GM23338 (cell line): ENCODE measurements around the gene XYLB. TPM values are rescaled to one million over a fixed set of nuclear protein-coding genes. Genes with fewer than 3 reads are reported as not detected.

Source experiments
- ATAC-seq: fragments of 200-7000 bp; cut with Tn5 transposase; 3 replicates; pipeline ENCODE4 v1.9.1; 2020
- DNase-seq: peaks from one replicate; pipeline ENCODE4 v3.0.0-alpha.2; 2015; ENCODE audit warnings: low spot score
- H2AFZ ChIP-seq: fragments of 200-600 bp; sonication (generic); 2 replicates; pipeline ENCODE4 v1.8.0; 2016; ENCODE audit warnings: antibody characterized with exemption, mild to moderate bottlenecking, moderate library complexity
- H3F3A ChIP-seq: fragments of 200-600 bp; sonication (generic); replicated peaks from 2 replicates; pipeline ENCODE4 v1.8.0; 2017; ENCODE audit warnings: antibody characterized with exemption, mixed run types, low read depth
- H3K27ac ChIP-seq: fragments of 200-600 bp; sonication (generic); 2 replicates; pipeline ENCODE4 v1.6.1; 2016; ENCODE audit warnings: low read depth
- H3K27me3 ChIP-seq: fragments of 200-600 bp; sonication (generic); 2 replicates; pipeline ENCODE4 v1.8.0; 2016; ENCODE audit warnings: mild to moderate bottlenecking, mixed run types, moderate library complexity; ENCODE audit not compliant: insufficient read depth
- H3K36me3 ChIP-seq: fragments of 200-600 bp; sonication (generic); 2 replicates; pipeline ENCODE4 v1.8.0; 2016; ENCODE audit warnings: mild to moderate bottlenecking; ENCODE audit not compliant: insufficient read depth
- H3K4me1 ChIP-seq: fragments of 200-600 bp; sonication (generic); 2 replicates; pipeline ENCODE4 v1.8.0; 2016; ENCODE audit warnings: mild to moderate bottlenecking, moderate library complexity; ENCODE audit not compliant: insufficient read depth
- H3K4me2 ChIP-seq: fragments of 200-600 bp; sonication (generic); 2 replicates; pipeline ENCODE4 v1.7.1; 2017; ENCODE audit warnings: mixed run types
- H3K4me3 ChIP-seq: fragments of 200-600 bp; sonication (generic); 2 replicates; pipeline ENCODE4 v1.6.1; 2016; ENCODE audit warnings: mixed run types
- H3K79me2 ChIP-seq: fragments of 200-600 bp; sonication (generic); replicated peaks from 2 replicates; pipeline ENCODE4 v1.8.0; 2017; ENCODE audit warnings: mild to moderate bottlenecking; ENCODE audit not compliant: insufficient read depth
- H3K9me2 ChIP-seq: fragments of 200-600 bp; sonication (generic); 2 replicates; pipeline ENCODE4 v1.8.0; 2017; ENCODE audit not compliant: insufficient read depth
- H4K20me1 ChIP-seq: fragments of 200-600 bp; sonication (generic); replicated peaks from 2 replicates; pipeline ENCODE4 v1.8.0; 2017; ENCODE audit warnings: mild to moderate bottlenecking; ENCODE audit not compliant: insufficient read depth
- H3K27ac Mint-ChIP-seq: 2 replicates; pipeline ENCODE4 v1.8.0; 2020; ENCODE audit warnings: inconsistent platforms, mild to moderate bottlenecking, moderate library complexity, mixed read lengths
- H3K27me3 Mint-ChIP-seq: 3 replicates; pipeline ENCODE4 v1.8.0; 2022; ENCODE audit warnings: low read depth, mild to moderate bottlenecking, moderate library complexity, mixed read lengths, inconsistent platforms; ENCODE audit not compliant: insufficient read depth, poor library complexity
- H3K36me3 Mint-ChIP-seq: 3 replicates; pipeline ENCODE4 v1.8.0; 2021; ENCODE audit warnings: low read depth, mild to moderate bottlenecking, inconsistent platforms, moderate library complexity, mixed read lengths
- H3K4me1 Mint-ChIP-seq: 3 replicates; pipeline ENCODE4 v1.8.0; 2020; ENCODE audit warnings: mild to moderate bottlenecking, inconsistent platforms, mixed read lengths
- H3K4me3 Mint-ChIP-seq: 3 replicates; pipeline ENCODE4 v1.8.0; 2021; ENCODE audit warnings: moderate library complexity, mild to moderate bottlenecking, inconsistent platforms, mixed read lengths
- H3K9me3 Mint-ChIP-seq: 3 replicates; pipeline ENCODE4 v1.8.0; 2020; ENCODE audit warnings: moderate library complexity, mild to moderate bottlenecking, inconsistent platforms, mixed read lengths
- CREB1 ChIP-seq: fragments of 250-450 bp; sonication (Bioruptor Pico); IDR thresholded peaks from 2 replicates; pipeline ENCODE4 v1.5.0; 2020; ENCODE audit warnings: low read depth, mild to moderate bottlenecking, moderate library complexity
- EZH2 ChIP-seq: fragments of 200-600 bp; sonication (generic); IDR thresholded peaks from one replicate; pipeline ENCODE4 v1.8.0; 2017; ENCODE audit warnings: antibody characterized with exemption, mild to moderate bottlenecking, low read depth; ENCODE audit not compliant: unreplicated experiment
- EZH2phosphoT487 ChIP-seq: fragments of 200-600 bp; sonication (generic); IDR thresholded peaks from one replicate; pipeline ENCODE4 v1.8.1; 2018; ENCODE audit warnings: antibody characterized with exemption; ENCODE audit not compliant: unreplicated experiment
- JUNB ChIP-seq: IDR thresholded peaks from one replicate; pipeline ENCODE4 v1.6.1; 2016; ENCODE audit warnings: antibody characterized with exemption; ENCODE audit not compliant: unreplicated experiment
- NANOG ChIP-seq: IDR thresholded peaks from 2 replicates; pipeline ENCODE4 v1.6.1; 2016; ENCODE audit warnings: antibody characterized with exemption, borderline replicate concordance
- POLR2AphosphoS5 ChIP-seq: IDR thresholded peaks from 2 replicates; pipeline ENCODE4 v1.6.1; 2016; ENCODE audit warnings: antibody characterized with exemption, low read depth
- REST ChIP-seq: IDR thresholded peaks from one replicate; pipeline ENCODE4 v1.6.1; 2018; ENCODE audit warnings: antibody characterized with exemption; ENCODE audit not compliant: unreplicated experiment
- ZNF114 ChIP-seq: fragments of 250-450 bp; sonication (Bioruptor Pico); IDR thresholded peaks from 2 replicates; pipeline ENCODE4 v1.5.0; 2020; ENCODE audit warnings: mild to moderate bottlenecking, moderate library complexity
- ZNF331 ChIP-seq: fragments of 250-450 bp; sonication (Bioruptor Pico); IDR thresholded peaks from 2 replicates; pipeline ENCODE4 v1.5.0; 2020; ENCODE audit warnings: low read depth, mild to moderate bottlenecking, moderate library complexity
- polyA plus RNA-seq: library from polyadenylated mRNA; unstranded; fragments of >200 nt; fragmentation: Nextera tagmentation; extraction: Ambion mirVana; gene quantifications from 2 replicates; pipeline ENCODE4 v1.2.1, GENCODE V29; 2016
- total RNA-seq: library from RNA; depleted of rRNA; stranded (reverse); fragments of >200 nt; shearing (Covaris generic); gene quantifications from 2 replicates; pipeline ENCODE4 v1.2.3, GENCODE V29; 2014
- TF ChIP-seq, protein P1 (sequence below), 2 experiments: fragments of 200-600 bp in 1 of 2; sonication (generic) in 1 of 2; conservative IDR thresholded peaks; 2 replicates each; pipeline versions ENCODE4 v1.5.1 to v1.6.1; 2016 to 2017; ENCODE audit warnings: antibody characterized with exemption in 2 of 2, low read depth in 2 of 2, mild to moderate bottlenecking in 2 of 2, moderate library complexity in 1 of 2
- TF ChIP-seq, protein P2 (sequence below): IDR thresholded peaks from 2 replicates; pipeline ENCODE4 v1.6.1; 2016; ENCODE audit warnings: antibody characterized with exemption

XYLB gene
- total and polyA plus RNA-seq, 2 experiments from 2014 or later: 1.6 to 3.3 TPM

GRCh38 chr3:38323060-38323459 is 23.5 kb upstream of the XYLB start (continued):
- TF ChIP-seq REST (no peak), JUNB (no peak), NANOG (no peak), CREB1 (CRISPR knock-in tag) (no peak), EZH2 (no peak)
- TF ChIP-seq, protein P1, sequence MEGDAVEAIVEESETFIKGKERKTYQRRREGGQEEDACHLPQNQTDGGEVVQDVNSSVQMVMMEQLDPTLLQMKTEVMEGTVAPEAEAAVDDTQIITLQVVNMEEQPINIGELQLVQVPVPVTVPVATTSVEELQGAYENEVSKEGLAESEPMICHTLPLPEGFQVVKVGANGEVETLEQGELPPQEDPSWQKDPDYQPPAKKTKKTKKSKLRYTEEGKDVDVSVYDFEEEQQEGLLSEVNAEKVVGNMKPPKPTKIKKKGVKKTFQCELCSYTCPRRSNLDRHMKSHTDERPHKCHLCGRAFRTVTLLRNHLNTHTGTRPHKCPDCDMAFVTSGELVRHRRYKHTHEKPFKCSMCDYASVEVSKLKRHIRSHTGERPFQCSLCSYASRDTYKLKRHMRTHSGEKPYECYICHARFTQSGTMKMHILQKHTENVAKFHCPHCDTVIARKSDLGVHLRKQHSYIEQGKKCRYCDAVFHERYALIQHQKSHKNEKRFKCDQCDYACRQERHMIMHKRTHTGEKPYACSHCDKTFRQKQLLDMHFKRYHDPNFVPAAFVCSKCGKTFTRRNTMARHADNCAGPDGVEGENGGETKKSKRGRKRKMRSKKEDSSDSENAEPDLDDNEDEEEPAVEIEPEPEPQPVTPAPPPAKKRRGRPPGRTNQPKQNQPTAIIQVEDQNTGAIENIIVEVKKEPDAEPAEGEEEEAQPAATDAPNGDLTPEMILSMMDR (conservative IDR thresholded peaks at IDR 0.05; ENCODE audit: low read depth in 2 of 2): no peak

GRCh38 chr3:38325256-38325655 is 21.3 kb upstream of the XYLB start:
- no peak for DNase-seq
- ATAC-seq: no peak
- no peaks in the 10 kb centered on the region for H3K4me1 Mint-ChIP-seq
- TF ChIP-seq CREB1 (CRISPR knock-in tag): no peak
- TF ChIP-seq, protein P2, sequence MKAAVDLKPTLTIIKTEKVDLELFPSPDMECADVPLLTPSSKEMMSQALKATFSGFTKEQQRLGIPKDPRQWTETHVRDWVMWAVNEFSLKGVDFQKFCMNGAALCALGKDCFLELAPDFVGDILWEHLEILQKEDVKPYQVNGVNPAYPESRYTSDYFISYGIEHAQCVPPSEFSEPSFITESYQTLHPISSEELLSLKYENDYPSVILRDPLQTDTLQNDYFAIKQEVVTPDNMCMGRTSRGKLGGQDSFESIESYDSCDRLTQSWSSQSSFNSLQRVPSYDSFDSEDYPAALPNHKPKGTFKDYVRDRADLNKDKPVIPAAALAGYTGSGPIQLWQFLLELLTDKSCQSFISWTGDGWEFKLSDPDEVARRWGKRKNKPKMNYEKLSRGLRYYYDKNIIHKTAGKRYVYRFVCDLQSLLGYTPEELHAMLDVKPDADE: no peak
- TF ChIP-seq ZNF114 (CRISPR knock-in tag): no peak
- TF ChIP-seq, protein P1 (conservative IDR thresholded peaks at IDR 0.05; ENCODE audit: low read depth in 2 of 2): no peak
- TF ChIP-seq EZH2phosphoT487: no peak
- no peak for TF ChIP-seq POLR2AphosphoS5
- TF ChIP-seq ZNF331: no peak

More at GRCh38 chr3:38325256-38325655, 21.3 kb upstream of the XYLB start:
- no peak overlapping the region for H3K4me2 ChIP-seq
- H2AFZ ChIP-seq: no peak overlapping the region
- H3K4me3 ChIP-seq: no peak overlapping the region
- no peaks in the 10 kb centered on the region for H3F3A ChIP-seq
- Mint-ChIP-seq H3K27me3 (peaks cover 8% of the 10 kb centered on the region), H3K9me3 (peaks cover 9% of the 10 kb centered on the region; the same call in 2 of the 3 replicates), H3K27ac (no peak overlapping the region), H3K36me3 (no peaks in the 10 kb centered on the region; the same call in 2 of the 3 replicates), H3K4me3 (no peak overlapping the region)
- no peak overlapping the region for H3K27ac ChIP-seq
- peaks cover 3% of the 10 kb centered on the region; the same call in 1 of the 2 replicates for H3K9me2 ChIP-seq
- no peaks in the 10 kb centered on the region for H3K27me3 ChIP-seq
- H3K36me3 ChIP-seq: no peaks in the 10 kb centered on the region
- no peaks in the 10 kb centered on the region for H3K4me1 ChIP-seq
- H4K20me1 ChIP-seq: no peaks in the 10 kb centered on the region
- no peaks in the 10 kb centered on the region for H3K79me2 ChIP-seq
